Skeletal muscle tissue (tissue), 4 donors: ENCODE data around the gene MESD. TPM values are rescaled to one million over a fixed set of nuclear protein-coding genes. Genes with fewer than 3 reads are reported as not detected.

ENCODE experiments used
- H3K27ac ChIP-seq: one replicate; pipeline ENCODE4 v1.7.0; 2013; ENCODE audit warnings: mild to moderate bottlenecking, low read depth, low read length, inconsistent platforms
- H3K27me3 ChIP-seq, 3 donors: one replicate each; pipeline ENCODE4 v1.7.0; 2013; ENCODE audit warnings: low read length in 3 of 3; ENCODE audit not compliant: control insufficient read depth in 3 of 3, insufficient read depth in 3 of 3
- H3K36me3 ChIP-seq, 3 donors: one replicate each; pipeline ENCODE4 v1.7.0; 2013; ENCODE audit warnings: low read length in 3 of 3; ENCODE audit not compliant: control insufficient read depth in 3 of 3, insufficient read depth in 3 of 3
- H3K4me1 ChIP-seq, 3 donors: one replicate each; pipeline ENCODE4 v1.7.0; 2013; ENCODE audit warnings: low read length in 3 of 3, mild to moderate bottlenecking in 3 of 3; ENCODE audit not compliant: control insufficient read depth in 3 of 3, insufficient read depth in 3 of 3
- H3K4me3 ChIP-seq, 3 donors: one replicate each; pipeline ENCODE4 v1.7.0; 2013; ENCODE audit warnings: low read length in 3 of 3
- H3K9ac ChIP-seq, 3 donors: one replicate each; pipeline ENCODE4 v1.7.0; 2013; ENCODE audit warnings: low read length in 3 of 3, mild to moderate bottlenecking in 3 of 3, moderate library complexity in 2 of 3, low read depth in 1 of 3
- H3K9me3 ChIP-seq, 3 donors: one replicate each; pipeline ENCODE4 v1.7.0; 2013; ENCODE audit warnings: low read length in 3 of 3; ENCODE audit not compliant: control insufficient read depth in 3 of 3
- total RNA-seq: library from RNA; depleted of rRNA; stranded (reverse); fragments of >200 nt; gene quantifications from one replicate; pipeline ENCODE4 v1.2.3, GENCODE V29; 2014
- donor health status: Osteomylitis.

MESD gene
- total RNA-seq, 1 donor from 2014 or later = 17.2 TPM

DNA sequence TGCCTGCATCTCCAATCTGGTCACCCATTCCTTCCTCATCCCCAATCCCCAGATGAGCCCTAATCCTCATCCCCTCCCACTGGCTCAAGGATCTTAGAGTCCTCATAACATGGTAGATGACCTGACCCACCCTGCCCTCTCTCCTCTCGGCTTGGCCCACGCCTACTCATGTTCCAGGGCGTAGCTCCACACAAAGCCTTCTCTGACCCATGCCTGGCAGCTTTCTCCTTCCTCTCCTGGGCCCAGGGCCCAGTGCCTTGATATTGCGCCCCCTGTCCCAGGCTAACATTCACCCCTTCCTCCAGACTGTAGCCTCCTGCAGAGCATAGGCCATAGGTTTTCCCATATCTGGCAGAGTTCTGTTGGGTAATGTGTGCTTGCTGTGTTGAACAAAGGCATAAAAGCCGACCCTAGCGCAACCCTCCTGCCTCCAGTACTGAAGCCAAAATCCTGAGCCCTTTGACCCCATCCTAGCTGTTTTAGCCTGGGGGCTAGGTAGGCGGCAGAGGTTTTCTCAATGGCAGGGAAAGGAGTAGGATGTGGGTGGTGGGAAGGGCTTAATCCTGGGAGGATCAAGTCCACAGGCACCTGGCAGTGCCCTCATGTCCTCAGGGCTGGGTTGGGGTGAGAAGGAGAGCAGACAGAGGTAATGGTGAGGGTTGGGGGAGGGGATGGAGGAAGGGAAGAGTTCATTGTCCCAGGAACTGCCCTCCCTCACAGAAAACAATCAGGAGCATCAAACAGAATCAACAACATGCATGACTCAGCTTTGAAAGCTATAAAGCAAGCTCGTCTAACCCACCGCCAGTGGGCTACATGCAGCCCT, 35.5 kb downstream of the MESD start:
- H3K36me3 ChIP-seq = peaks cover 13 to 39% (median 35%) of the 10 kb centered on the region in 3 donors

DNA sequence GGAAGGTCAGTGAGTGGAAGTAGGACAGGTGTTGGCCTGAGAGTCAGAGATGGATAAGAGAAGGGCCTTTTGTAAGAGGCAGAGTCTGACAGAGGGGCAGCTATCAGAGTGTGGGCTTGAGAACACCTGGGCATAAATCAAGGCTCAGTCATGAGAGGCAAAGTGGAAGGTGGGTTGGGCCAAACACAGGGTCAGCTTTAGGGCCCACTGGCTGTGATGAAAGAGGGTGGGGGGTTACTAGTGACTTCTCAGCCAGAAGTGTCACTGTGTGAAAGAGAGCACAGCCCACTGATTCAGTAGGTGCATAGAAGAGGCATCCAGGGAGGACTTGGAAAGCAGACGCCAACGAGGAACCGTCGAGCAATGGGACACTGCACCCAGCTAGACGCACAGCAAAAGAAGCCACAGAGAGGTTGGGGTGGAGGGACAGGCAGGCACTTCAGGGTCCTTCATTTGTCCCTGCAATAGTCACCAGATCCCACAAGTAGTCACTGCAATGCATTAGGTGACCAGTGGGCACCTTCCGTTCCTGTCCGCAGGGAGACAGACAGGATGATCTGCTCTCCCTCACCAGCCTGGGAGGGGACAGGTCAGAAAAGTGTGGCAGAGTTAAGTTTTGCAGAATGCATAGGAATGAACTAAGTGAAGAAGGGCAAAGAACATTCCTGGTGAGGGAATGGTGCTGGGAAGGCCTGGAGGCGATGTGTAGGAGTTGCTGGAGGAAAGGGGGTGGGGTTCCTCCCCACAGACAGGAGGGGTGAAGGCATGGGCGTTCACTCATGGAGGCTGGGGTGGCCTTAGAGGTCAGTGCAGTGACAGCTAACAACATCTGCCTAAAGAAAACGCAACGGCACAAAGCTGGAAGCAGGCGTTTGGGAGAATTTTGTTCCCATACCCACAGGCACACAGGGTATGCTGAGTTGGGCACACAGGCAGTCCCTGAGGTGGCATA, 36.3 kb downstream of the MESD start:
- H3K27me3 ChIP-seq = no peaks in the 10 kb centered on the region
- H3K4me3 ChIP-seq = no peak overlapping the region
- no peaks in the 10 kb centered on the region for H3K9me3 ChIP-seq
- H3K4me1 ChIP-seq = no peaks in the 10 kb centered on the region
- H3K36me3 ChIP-seq = peaks cover 13 to 39% (median 36%) of the 10 kb centered on the region in 3 donors
- H3K9ac ChIP-seq = no peak overlapping the region
- no peak overlapping the region for H3K27ac ChIP-seq

More for the DNA sequence above, 35.5 kb downstream of the MESD start:
- Histone ChIP-seq H3K4me1 (no peaks in the 10 kb centered on the region), H3K27ac (no peak overlapping the region), H3K27me3 (no peaks in the 10 kb centered on the region), H3K4me3 (no peak overlapping the region), H3K9me3 (no peaks in the 10 kb centered on the region), H3K9ac (no peak overlapping the region)

DNA sequence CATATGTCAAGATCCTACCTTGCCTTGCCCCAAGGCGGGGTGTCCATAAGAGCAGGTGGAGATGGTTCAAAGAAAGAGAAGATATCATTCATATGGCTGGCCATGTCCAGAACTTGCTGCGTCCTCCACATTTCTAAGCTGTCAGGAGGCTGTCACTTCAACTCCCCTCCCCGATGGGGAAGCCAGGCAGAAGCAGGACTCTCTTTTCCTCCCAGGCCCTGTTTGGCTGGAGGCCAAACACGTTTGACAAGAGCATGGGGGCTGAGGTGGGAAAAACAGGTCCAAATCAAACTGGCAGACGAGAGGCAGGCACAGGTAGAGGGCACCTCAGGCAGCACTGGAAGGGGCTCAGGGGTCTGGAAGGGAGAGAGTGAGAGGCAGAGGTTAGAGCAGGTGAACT, 37.7 kb downstream of the MESD start:
- Histone ChIP-seq H3K4me3 (no peak overlapping the region), H3K36me3 (peaks cover 21 to 52% (median 49%) of the 10 kb centered on the region in 3 donors), H3K4me1 (no peaks in the 10 kb centered on the region)

DNA sequence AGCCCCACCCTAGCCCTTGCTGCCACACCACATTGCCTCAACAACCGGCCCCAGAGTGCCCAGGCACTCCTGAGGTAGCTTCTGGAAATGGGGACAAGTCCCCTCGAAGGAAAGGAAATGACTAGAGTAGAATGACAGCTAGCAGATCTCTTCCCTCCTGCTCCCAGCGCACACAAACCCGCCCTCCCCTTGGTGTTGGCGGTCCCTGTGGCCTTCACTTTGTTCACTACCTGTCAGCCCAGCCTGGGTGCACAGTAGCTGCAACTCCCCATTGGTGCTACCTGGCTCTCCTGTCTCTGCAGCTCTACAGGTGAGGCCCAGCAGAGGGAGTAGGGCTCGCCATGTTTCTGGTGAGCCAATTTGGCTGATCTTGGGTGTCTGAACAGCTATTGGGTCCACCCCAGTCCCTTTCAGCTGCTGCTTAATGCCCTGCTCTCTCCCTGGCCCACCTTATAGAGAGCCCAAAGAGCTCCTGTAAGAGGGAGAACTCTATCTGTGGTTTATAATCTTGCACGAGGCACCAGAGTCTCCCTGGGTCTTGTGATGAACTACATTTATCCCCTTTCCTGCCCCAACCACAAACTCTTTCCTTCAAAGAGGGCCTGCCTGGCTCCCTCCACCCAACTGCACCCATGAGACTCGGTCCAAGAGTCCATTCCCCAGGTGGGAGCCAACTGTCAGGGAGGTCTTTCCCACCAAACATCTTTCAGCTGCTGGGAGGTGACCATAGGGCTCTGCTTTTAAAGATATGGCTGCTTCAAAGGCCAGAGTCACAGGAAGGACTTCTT, 39.1 kb downstream of the MESD start:
- peaks cover 26 to 61% (median 61%) of the 10 kb centered on the region in 3 donors for H3K36me3 ChIP-seq
- H3K27ac ChIP-seq = no peak overlapping the region
- no peaks in the 10 kb centered on the region for H3K27me3 ChIP-seq
- H3K4me3 ChIP-seq = no peak overlapping the region
- no peaks in the 10 kb centered on the region for H3K9me3 ChIP-seq
- no peaks in the 10 kb centered on the region for H3K4me1 ChIP-seq
- no peak overlapping the region for H3K9ac ChIP-seq

More for the DNA sequence above, 37.7 kb downstream of the MESD start:
- Histone ChIP-seq H3K9me3 (no peaks in the 10 kb centered on the region), H3K27ac (no peak overlapping the region), H3K9ac (no peak overlapping the region), H3K27me3 (no peaks in the 10 kb centered on the region)

DNA sequence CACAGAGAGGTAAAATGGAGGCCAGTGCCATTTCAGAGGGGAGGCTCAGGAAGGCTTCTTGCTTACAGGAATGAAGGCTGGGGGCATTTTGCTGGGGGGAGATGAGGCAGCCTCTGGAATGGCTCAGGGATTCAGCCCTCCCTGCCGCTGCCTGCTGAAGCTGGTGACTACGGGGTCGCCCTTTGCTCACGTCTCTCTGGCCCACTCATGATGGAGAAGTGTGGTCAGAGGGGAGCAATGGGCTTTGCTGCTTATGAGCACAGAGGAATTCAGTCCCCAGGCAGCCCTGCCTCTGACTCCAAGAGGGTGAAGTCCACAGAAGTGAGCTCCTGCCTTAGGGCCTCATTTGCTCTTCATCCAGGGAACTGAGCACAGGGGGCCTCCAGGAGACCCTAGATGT, 39.9 kb downstream of the MESD start:
- Histone ChIP-seq H3K4me3 (no peak overlapping the region), H3K9me3 (no peaks in the 10 kb centered on the region), H3K27me3 (no peaks in the 10 kb centered on the region), H3K27ac (no peak overlapping the region), H3K36me3 (peaks cover 26 to 65% (median 64%) of the 10 kb centered on the region in 3 donors), H3K9ac (no peak overlapping the region), H3K4me1 (no peaks in the 10 kb centered on the region)

DNA sequence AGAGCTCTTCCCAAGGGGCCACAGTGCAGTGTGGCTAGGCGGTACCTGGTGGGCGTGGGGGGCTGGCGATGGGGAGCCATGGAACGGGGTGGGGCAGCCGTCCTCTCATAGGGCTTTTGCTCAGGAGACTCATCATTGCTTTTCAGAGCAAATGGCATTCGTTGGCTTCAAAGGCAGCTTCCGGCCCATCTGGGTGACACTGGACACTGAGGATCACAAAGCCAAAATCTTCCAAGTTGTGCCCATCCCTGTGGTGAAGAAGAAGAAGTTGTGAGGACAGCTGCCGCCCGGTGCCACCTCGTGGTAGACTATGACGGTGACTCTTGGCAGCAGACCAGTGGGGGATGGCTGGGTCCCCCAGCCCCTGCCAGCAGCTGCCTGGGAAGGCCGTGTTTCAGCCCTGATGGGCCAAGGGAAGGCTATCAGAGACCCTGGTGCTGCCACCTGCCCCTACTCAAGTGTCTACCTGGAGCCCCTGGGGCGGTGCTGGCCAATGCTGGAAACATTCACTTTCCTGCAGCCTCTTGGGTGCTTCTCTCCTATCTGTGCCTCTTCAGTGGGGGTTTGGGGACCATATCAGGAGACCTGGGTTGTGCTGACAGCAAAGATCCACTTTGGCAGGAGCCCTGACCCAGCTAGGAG, 40.8 kb downstream of the MESD start:
- Histone ChIP-seq H3K9ac (no peak overlapping the region), H3K9me3 (no peaks in the 10 kb centered on the region), H3K4me1 (peaks cover 0 to under 1% (median 0%) of the 10 kb centered on the region in 3 donors), H3K27ac (no peak overlapping the region), H3K27me3 (no peaks in the 10 kb centered on the region), H3K36me3 (peaks cover 24 to 65% (median 64%) of the 10 kb centered on the region in 3 donors), H3K4me3 (no peak overlapping the region)

DNA sequence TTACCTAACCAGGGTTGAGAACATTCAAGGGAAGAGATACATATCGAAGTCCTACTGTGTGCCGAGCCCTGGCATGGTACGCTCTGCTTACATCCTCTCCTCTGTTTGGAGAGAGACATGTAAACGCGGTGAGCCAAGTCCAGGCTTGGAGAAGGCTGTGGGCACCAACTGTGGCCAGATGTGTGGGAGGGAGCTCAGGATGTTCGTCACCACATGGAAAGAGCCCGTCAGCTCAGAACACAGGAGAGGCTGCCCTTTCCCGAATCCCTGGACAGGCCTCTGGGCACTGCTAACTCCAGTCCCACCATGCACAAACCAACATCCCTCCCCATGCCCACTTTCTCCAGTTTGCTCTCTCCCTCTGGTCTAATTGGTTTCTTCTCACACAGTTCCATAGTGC, 43.0 kb downstream of the MESD start:
- H3K9me3 ChIP-seq = no peaks in the 10 kb centered on the region
- H3K9ac ChIP-seq = no peak overlapping the region
- H3K27ac ChIP-seq = no peak overlapping the region
- H3K4me1 ChIP-seq = peaks cover 9 to 13% (median 11%) of the 10 kb centered on the region in 3 donors
- peaks cover 24 to 58% (median 54%) of the 10 kb centered on the region in 3 donors for H3K36me3 ChIP-seq
- H3K4me3 ChIP-seq = no peak overlapping the region
- no peaks in the 10 kb centered on the region for H3K27me3 ChIP-seq

DNA sequence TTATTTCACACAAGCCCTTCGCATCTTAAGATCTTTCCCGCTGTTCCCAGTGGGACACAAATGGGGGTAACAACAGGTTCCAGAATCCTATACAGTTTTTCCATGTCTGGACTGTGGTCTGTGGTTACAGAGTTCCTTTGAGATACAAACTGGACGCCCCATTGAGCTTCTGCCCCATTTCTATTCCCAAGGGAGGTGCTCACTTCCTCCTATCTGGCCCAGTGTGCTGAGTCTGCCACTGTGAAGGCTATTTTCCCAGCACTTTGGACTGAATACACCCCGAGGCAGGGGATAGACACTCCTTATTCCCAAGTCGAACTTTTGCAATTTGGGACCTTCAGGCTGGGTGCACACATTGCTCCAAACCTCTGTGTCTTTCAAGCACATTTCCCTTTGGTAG, 44.0 kb downstream of the MESD start:
- Histone ChIP-seq H3K9ac (no peak overlapping the region), H3K9me3 (no peaks in the 10 kb centered on the region), H3K27ac (no peak overlapping the region), H3K27me3 (no peaks in the 10 kb centered on the region), H3K36me3 (peaks cover 28 to 55% (median 48%) of the 10 kb centered on the region in 3 donors), H3K4me1 (peaks cover 9 to 13% (median 11%) of the 10 kb centered on the region in 3 donors), H3K4me3 (no peak overlapping the region)

DNA sequence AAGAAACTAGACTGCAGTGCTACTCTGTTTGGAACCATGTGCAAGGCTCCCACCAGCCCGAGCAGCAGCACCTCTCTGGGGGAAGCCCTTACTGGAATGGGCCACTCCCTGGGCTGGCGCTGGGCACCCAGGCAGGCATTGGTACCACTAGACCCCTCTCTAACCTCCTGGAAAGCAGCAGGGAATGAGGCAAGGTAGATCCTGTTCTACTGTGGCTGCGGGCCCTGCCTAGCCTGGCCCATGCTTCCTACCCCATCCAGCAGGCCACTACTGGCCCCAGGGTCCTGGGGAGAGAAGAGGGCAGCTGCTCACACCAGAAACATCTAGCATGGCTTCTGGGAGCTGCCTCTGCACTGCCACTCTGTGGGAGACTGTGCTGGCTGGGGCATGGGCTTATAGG, 44.8 kb downstream of the MESD start:
- Histone ChIP-seq H3K27me3 (no peaks in the 10 kb centered on the region), H3K36me3 (peaks cover 24 to 50% (median 43%) of the 10 kb centered on the region in 3 donors), H3K9me3 (no peaks in the 10 kb centered on the region), H3K27ac (no peak overlapping the region), H3K9ac (no peak overlapping the region), H3K4me3 (no peak overlapping the region), H3K4me1 (peaks cover 9 to 13% (median 11%) of the 10 kb centered on the region in 3 donors)
